Activated CD8-positive, alpha-beta memory T cell treated with anti-CD3 and anti-CD28 coated beads, Interleukin-2, amount 10 ng/mL, durations not matched to agents 7 days and 5 days (primary cell): Measurements from ENCODE around the gene MRPL54. TPM values are rescaled to one million over a fixed set of nuclear protein-coding genes. Genes with fewer than 3 reads are reported as not detected.
A peak's percentile ranks its signal among the peaks of the same experiment; 100 is the strongest.

Experiments used
- ATAC-seq: fragments of 150-1000 bp; cut with Tn5 transposase; one replicate; pipeline ENCODE4 v1.10.0; 2021; ENCODE audit warnings: moderate library complexity
- CTCF ChIA-PET: fragments of 350-600 bp; sonication (Branson Sonifier 250); formaldehyde crosslinking; loops from one replicate; lab custom pipeline; 2021; ENCODE audit warnings: antibody characterized with exemption; lab: Charles Lee
- DNase-seq: peaks from one replicate; pipeline ENCODE4 v3.0.0-alpha.2; 2020
- H3K27ac Mint-ChIP-seq: one replicate; pipeline ENCODE4 v1.8.0; 2021; ENCODE audit warnings: mild to moderate bottlenecking, mixed read lengths
- H3K27me3 Mint-ChIP-seq: one replicate; pipeline ENCODE4 v1.8.0; 2021; ENCODE audit warnings: mixed read lengths
- H3K36me3 Mint-ChIP-seq: one replicate; pipeline ENCODE4 v1.8.0; 2021; ENCODE audit warnings: mild to moderate bottlenecking, mixed read lengths
- H3K4me1 Mint-ChIP-seq: one replicate; pipeline ENCODE4 v1.8.0; 2021; ENCODE audit warnings: mixed read lengths
- H3K4me3 Mint-ChIP-seq: one replicate; pipeline ENCODE4 v1.8.0; 2021; ENCODE audit warnings: mild to moderate bottlenecking, moderate library complexity, mixed read lengths
- H3K9me3 Mint-ChIP-seq: one replicate; pipeline ENCODE4 v1.8.0; 2022; ENCODE audit warnings: low read depth, mixed read lengths
- total RNA-seq, 2 experiments: library from RNA; stranded (reverse); gene quantifications; one replicate each; pipeline ENCODE4 v1.2.3, GENCODE V29; 2021

MRPL54 gene
- total RNA-seq, 2 experiments from 2014 or later = 74.0 to 89.8 TPM

DNA sequence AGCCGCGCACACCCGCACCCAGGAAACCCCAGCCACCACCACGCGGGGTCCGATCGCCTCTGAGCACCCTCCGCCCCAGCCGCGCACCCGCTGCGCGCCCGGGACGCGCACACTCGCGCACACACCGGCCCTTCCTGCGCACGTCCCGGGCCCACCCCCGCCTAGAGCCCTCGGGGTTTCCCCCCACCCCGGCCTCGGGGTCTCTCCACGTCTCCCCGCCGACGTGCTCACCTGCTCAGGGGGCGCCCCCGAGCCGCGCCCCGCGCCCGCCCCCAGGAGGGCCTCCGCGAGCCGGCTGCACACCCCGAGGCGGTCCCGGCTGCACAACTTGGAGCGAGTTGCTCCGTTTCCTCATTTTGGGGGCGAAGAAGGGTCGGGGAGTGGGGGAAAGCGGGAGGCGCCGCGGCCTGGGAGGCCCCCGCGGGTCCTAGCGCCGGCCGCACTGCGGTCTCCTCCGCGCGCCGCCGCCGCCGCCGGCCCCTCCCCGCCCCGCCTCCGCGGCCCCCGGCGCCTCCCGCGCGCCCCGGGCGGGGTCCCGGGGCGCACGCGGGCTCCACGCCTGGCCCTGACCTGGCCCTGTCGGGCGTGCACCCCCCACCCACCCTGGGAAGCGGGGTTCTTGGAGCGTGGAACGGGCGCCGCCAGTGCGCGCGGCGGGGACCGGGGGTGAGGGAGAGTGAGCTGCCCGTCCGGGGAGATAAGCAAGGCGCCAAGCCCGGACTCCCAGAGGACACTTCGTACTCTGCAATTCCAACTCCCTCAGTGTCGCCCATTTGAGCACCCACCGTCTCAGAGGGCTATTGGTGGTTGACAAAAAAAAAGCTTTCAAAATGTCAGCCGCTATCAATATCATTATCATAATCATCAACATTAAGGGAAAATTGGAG lies 23.7 kb downstream of the MRPL54 start, which contains the start of gene MATK:
TSS of gene MATK (minus strand) at position 444 of the 887 bp plus-strand sequence. CDS start 1,246 bp downstream, outside the sequence.
- peaks cover 35% of the 10 kb centered on the region for H3K4me1 Mint-ChIP-seq
- H3K36me3 Mint-ChIP-seq = peaks cover 20% of the 10 kb centered on the region
- H3K4me3 Mint-ChIP-seq = peak within 1 kb of the TSS; percentile 81
- no peak for DNase-seq
- ATAC-seq = peak; percentile 47
- H3K9me3 Mint-ChIP-seq = peaks cover 10% of the 10 kb centered on the region
- H3K27me3 Mint-ChIP-seq = peaks cover 4% of the 10 kb centered on the region
- H3K27ac Mint-ChIP-seq = no peak within 1 kb of the TSS
- CTCF ChIA-PET = interaction anchor here (0.5 to 1.3 kb wide), 5 partner anchors 24 to 417 kb away, joined by 3 to 5 read pairs (median 3); partner anchors contain the start of gene MRPL54

DNA sequence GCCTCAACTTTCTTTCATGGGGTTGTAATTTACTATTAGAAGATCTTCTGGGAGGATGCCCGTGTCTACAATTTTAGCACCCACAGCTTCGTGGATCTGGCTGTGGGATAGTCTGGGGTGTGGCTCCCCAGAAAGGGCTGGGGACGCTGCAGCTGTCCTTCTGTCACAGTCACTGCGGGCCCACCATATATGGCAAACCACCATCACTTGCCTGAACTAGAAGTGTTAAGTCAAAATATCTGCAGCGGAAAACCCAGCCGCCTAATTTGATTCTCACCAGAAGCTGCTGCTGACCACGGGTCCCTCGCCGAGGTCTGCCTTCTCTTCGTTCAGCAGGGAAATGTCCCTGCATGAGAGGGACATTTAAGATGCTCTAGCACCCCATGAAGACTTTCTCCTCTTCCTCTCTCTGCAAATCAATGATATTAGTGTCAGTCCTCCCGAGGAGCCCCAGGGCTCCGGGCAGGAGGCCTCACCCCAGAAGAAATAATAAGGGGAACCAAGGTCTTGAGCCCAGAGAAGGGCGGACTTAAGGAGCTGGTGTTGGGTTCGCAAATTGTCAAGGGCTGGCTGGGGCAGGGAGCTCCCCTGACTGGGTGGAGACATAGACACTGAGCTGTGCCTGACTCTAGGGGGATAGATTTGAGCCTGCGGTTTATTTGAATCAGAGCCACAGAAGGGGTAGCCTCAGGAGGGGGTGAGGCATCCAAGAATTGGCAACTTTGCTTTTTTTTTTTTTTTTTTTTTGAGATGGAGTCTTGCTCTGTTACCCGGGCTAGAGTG lies 26.7 kb downstream of the MRPL54 start:
- CTCF ChIA-PET = interaction anchor here (0.7 to 3.9 kb wide), 10 partner anchors 8 to 199 kb away, joined by 3 to 27 read pairs (median 4); partner anchors contain the start of genes APBA3 and MRPL54
- peaks cover 7% of the 10 kb centered on the region for H3K36me3 Mint-ChIP-seq
- H3K4me3 Mint-ChIP-seq = peak overlapping the region; percentile 3
- H3K27me3 Mint-ChIP-seq = peaks cover 7% of the 10 kb centered on the region
- peaks cover 2% of the 10 kb centered on the region for H3K9me3 Mint-ChIP-seq
- peaks cover 35% of the 10 kb centered on the region for H3K4me1 Mint-ChIP-seq
- ATAC-seq (peak; percentile 67), DNase-seq (peak; percentile 77)
- peak overlapping the region; percentile 83 for H3K27ac Mint-ChIP-seq

- DNase-seq (no peak), ATAC-seq (no peak)
- Mint-ChIP-seq H3K27me3 (peaks cover 7% of the 10 kb centered on the region), H3K9me3 (peaks cover 2% of the 10 kb centered on the region), H3K27ac (no peak overlapping the region), H3K4me1 (peaks cover 30% of the 10 kb centered on the region), H3K36me3 (peaks cover 4% of the 10 kb centered on the region), H3K4me3 (no peak overlapping the region)
- CTCF ChIA-PET = interaction anchor here (1.4 to 3.9 kb wide), 5 partner anchors 10 to 198 kb away, joined by 3 to 27 read pairs (median 5); partner anchors contain the start of genes APBA3 and MRPL54
These were observed 27.8 kb downstream of the MRPL54 start for GRCh38 chr19:3790209-3790734.

DNA sequence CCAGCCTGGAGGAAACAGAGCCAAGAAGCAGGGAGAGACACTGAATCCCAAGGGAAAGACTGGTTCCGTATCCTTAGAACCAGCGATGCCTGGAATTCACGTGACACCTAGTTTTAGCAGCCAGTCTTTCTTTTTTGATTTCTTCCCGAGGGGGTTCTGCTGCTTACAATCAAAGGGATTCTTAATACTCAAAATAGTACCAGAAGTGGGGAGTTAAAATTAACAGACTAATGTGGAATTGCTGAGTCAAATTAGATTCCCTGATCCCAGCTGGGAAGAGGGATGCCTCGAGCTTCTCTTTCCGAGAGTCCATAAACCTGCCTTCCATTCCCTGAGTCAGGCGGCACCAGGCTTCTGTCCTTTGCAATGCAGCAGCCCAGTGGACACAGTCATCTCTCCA lies 28.5 kb downstream of the MRPL54 start:
- Mint-ChIP-seq H3K27me3 (peaks cover 7% of the 10 kb centered on the region), H3K36me3 (peaks cover 4% of the 10 kb centered on the region), H3K4me1 (peaks cover 26% of the 10 kb centered on the region), H3K27ac (no peak overlapping the region), H3K4me3 (no peak overlapping the region), H3K9me3 (peaks cover 2% of the 10 kb centered on the region)
- no peak for DNase-seq
- CTCF ChIA-PET = interaction anchor here (3.9 kb wide), 1 partner anchor 32 kb away, joined by 27 read pairs; no protein-coding TSS in a partner anchor
- no peak for ATAC-seq

GRCh38 chr19:3792114-3792513 lies 29.6 kb downstream of the MRPL54 start:
- Mint-ChIP-seq H3K4me1 (peaks cover 25% of the 10 kb centered on the region), H3K36me3 (peaks cover 14% of the 10 kb centered on the region), H3K4me3 (no peak overlapping the region), H3K27me3 (peaks cover 7% of the 10 kb centered on the region), H3K9me3 (peaks cover 13% of the 10 kb centered on the region), H3K27ac (no peak overlapping the region)
- CTCF ChIA-PET = no interaction called here
- no peak for DNase-seq
- ATAC-seq = no peak

DNA sequence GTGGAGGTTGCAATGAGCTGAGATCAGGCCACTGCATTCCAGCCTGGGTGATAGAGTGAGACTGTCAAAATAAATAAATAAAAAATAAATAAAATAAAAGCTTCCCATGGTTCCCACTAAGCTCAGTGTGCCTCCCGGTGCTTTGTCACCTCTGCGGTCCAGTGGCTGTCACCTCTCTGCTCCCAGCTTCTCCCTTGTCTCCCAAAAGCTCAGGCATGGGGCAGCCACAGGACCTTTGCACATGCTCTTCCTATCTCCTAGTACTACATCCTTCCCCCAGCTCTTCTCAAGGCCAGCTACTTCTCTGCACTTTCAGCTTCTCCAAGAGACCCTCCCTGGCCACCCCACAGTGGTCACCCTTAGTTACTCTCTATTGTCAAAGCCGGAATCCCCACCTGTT lies 31.3 kb downstream of the MRPL54 start:
- Mint-ChIP-seq H3K4me1 (peaks cover 22% of the 10 kb centered on the region), H3K27me3 (peaks cover 7% of the 10 kb centered on the region), H3K27ac (no peak overlapping the region), H3K4me3 (no peak overlapping the region), H3K9me3 (peaks cover 13% of the 10 kb centered on the region), H3K36me3 (peaks cover 17% of the 10 kb centered on the region)
- DNase-seq (no peak), ATAC-seq (no peak)
- CTCF ChIA-PET = interaction anchor here (1.0 to 1.3 kb wide), 2 partner anchors 8 to 10 kb away, joined by 3 to 4 read pairs; no protein-coding TSS in a partner anchor

- H3K27me3 Mint-ChIP-seq = peaks cover 14% of the 10 kb centered on the region
- ATAC-seq (no peak), DNase-seq (no peak)
- H3K27ac Mint-ChIP-seq = no peak overlapping the region
- CTCF ChIA-PET = interaction anchor here (1.5 to 2.4 kb wide), 2 partner anchors 16 to 26 kb away, joined by 4 to 20 read pairs; no protein-coding TSS in a partner anchor
- H3K36me3 Mint-ChIP-seq = peaks cover 17% of the 10 kb centered on the region
- no peak overlapping the region for H3K4me3 Mint-ChIP-seq
- H3K4me1 Mint-ChIP-seq = peaks cover 27% of the 10 kb centered on the region
- peaks cover 13% of the 10 kb centered on the region for H3K9me3 Mint-ChIP-seq
These were observed 33.9 kb downstream of the MRPL54 start for GRCh38 chr19:3796358-3796757.

DNA sequence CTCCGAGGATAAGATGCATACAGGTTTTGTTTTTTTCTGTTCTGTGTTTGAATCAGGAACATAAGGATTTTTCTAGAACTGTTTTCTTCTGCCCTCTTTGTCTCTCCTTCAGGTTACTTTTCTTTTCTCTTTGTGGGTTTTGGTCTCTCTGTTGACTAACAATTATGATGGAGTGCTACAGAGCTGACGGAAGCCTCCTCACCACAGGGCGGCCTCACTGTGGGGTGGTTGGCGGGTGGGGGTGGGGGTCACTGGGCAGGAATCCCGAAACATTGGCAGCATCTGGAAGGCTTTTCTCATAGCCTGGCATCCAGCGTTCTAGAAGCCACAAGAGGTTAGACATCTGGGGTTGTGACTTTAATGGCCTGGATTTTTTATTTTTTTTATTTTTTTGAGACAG lies 35.7 kb downstream of the MRPL54 start:
- Mint-ChIP-seq H3K27ac (peak overlapping the region; percentile 82), H3K27me3 (peaks cover 12% of the 10 kb centered on the region), H3K9me3 (peaks cover 11% of the 10 kb centered on the region), H3K36me3 (peaks cover 12% of the 10 kb centered on the region), H3K4me3 (peak overlapping the region; percentile 36), H3K4me1 (peaks cover 28% of the 10 kb centered on the region)
- CTCF ChIA-PET = interaction anchor here (1.0 to 2.6 kb wide), 5 partner anchors 9 to 24 kb away, joined by 3 to 20 read pairs (median 8); no protein-coding TSS in a partner anchor
- DNase-seq = peak; percentile 79
- ATAC-seq = peak; percentile 78

DNA sequence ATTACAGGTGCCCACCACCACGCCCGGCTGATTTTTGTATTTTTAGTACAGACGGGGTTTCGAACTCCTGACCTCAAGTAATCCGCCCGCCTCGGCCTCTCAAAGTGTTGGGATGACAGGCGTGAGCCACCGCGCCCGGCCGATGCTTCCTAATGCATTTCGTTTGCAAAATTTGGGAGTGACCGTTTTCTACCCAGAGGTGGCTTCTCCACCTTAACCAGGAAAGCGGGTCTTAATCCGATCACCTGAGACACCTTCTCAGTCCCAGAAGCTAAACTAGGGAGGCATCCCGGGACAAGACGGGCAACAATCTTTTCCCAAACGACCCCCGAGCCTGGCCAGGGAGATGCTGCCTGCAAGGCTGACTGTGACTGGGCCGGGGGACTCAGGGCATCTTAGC lies 38.5 kb downstream of the MRPL54 start:
- ATAC-seq = no peak
- H3K36me3 Mint-ChIP-seq = peaks cover 12% of the 10 kb centered on the region
- no peak for DNase-seq
- H3K27me3 Mint-ChIP-seq = peaks cover 12% of the 10 kb centered on the region
- CTCF ChIA-PET = interaction anchor here (1.3 to 2.5 kb wide), 3 partner anchors 12 to 39 kb away, joined by 3 to 5 read pairs (median 4); partner anchors contain the start of gene MRPL54
- no peak overlapping the region for H3K27ac Mint-ChIP-seq
- peak overlapping the region; percentile 46 for H3K4me3 Mint-ChIP-seq
- peaks cover 10% of the 10 kb centered on the region for H3K9me3 Mint-ChIP-seq
- H3K4me1 Mint-ChIP-seq = peaks cover 39% of the 10 kb centered on the region

DNA sequence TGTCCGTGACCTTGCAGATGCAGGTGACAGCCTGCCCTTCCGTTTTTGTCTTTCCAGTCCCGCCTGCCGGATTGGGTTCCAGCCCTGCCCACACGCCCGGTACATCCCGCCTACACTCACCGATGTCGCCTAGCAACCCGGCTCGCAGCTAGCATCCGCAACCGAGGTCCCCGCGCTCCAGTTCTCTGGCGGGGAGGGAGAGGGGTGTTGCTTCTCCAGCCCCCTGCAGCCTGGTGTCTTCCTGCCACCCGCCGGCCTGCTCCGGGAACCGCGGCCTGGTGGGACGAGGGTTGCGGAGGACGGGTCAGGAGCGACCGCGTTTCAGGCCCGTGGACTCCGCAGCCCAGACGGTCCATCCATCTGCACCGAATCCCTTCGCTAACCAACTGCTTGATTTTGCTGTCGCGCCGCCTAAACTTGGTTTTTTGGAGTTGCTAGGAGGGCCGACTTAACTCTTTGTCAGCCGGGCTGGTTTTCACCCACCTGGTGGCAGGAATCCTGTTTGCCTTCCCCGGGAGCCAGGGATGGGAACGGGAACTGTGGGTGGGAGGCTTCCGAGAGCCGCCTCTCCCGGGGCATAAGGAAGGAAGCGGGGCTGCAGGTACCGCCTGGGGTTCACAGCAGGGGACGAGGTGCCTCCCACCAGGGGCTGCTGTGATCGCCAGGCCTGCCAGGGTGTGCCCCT lies 39.1 kb downstream of the MRPL54 start:
- ATAC-seq (peak; percentile 71), DNase-seq (peak; percentile 79)
- H3K4me3 Mint-ChIP-seq = peak overlapping the region; percentile 46
- H3K4me1 Mint-ChIP-seq = peaks cover 40% of the 10 kb centered on the region
- CTCF ChIA-PET = interaction anchor here (1.4 to 2.5 kb wide), 2 partner anchors 11 to 17 kb away, joined by 4 to 5 read pairs; no protein-coding TSS in a partner anchor
- peaks cover 8% of the 10 kb centered on the region for H3K36me3 Mint-ChIP-seq
- no peak overlapping the region for H3K27ac Mint-ChIP-seq
- H3K9me3 Mint-ChIP-seq = peaks cover 5% of the 10 kb centered on the region
- H3K27me3 Mint-ChIP-seq = peaks cover 12% of the 10 kb centered on the region

DNA sequence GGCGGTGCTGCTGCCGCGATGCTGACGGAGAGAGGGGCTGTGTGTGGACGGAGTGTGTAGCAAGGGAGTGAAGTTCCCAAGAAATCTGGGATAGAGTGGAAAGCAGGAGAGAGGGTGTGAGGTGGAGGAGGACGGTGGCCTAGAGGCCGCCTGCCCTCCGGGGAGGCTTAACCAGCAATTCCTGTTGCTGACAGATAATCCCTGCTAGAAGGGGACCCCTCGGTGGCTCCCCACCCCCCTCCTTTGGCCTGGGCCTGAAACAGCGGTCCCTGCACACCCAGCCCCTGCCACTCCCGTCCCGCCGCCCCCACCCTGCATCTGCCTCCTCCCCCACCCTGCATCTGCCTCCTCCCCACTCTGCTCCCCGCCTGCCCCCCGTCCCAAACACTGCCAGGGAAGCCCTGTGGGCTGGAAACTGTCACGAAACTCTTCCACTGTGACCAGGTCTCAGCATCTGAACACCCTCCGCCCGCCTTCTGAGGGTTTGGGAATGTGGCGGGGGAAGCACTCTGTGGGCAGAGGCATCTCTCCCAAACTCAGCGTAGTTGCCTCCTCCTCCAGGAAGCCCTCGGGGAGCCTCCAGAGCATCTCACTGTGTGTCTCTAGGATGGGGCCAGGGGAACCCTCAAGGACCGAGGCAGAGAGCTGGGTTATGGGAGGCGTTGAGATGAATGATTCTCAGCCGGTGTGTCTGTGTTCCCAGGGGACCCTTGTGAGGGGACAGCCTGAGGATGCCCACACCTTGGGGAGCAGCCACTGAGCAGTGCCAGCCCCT lies 40.8 kb downstream of the MRPL54 start:
- H3K4me1 Mint-ChIP-seq = peaks cover 48% of the 10 kb centered on the region
- H3K27ac Mint-ChIP-seq = no peak overlapping the region

More for the DNA sequence above, 40.8 kb downstream of the MRPL54 start:
- H3K9me3 Mint-ChIP-seq = peaks cover 2% of the 10 kb centered on the region
- CTCF ChIA-PET = interaction anchor here (0.9 to 1.0 kb wide), 2 partner anchors 9 to 14 kb away, joined by 3 read pairs; no protein-coding TSS in a partner anchor
- peaks cover 12% of the 10 kb centered on the region for H3K27me3 Mint-ChIP-seq
- no peak overlapping the region for H3K4me3 Mint-ChIP-seq
- no peaks in the 10 kb centered on the region for H3K36me3 Mint-ChIP-seq
- DNase-seq = no peak
- ATAC-seq = no peak
